ENCODE data around the gene RIC8A.
"Not testable (repeated sequence)": the region's sequence is repeated elsewhere in the genome, so short reads cannot be mapped to it uniquely, and the experiment has no call there.

RIC8A gene

GRCh38 chr11:220641-221215, 13.2 kb downstream of the RIC8A start:
- DNase-seq, result not testable (repeated sequence)

- no peak for DNase-seq
Measured at GRCh38 chr11:221539-221938, 14.0 kb downstream of the RIC8A start.

GRCh38 chr11:221998-222789, 14.7 kb downstream of the RIC8A start:
- no peak for DNase-seq

- DNase-seq, result no peak
Measured at GRCh38 chr11:223026-223789, 15.7 kb downstream of the RIC8A start.

- DNase-seq, result no peak
Measured at GRCh38 chr11:223884-224283, 16.4 kb downstream of the RIC8A start.

- no peak for DNase-seq
Measured at GRCh38 chr11:224424-224823, 16.9 kb downstream of the RIC8A start.

- no peak for DNase-seq
Measured at GRCh38 chr11:225734-226453, 18.4 kb downstream of the RIC8A start.

GRCh38 chr11:227824-228379, 20.4 kb downstream of the RIC8A start:
- DNase-seq, result no peak

- DNase-seq, result no peak
Measured at GRCh38 chr11:230431-230830, 22.9 kb downstream of the RIC8A start.

GRCh38 chr11:232783-233565, 25.5 kb downstream of the RIC8A start:
- DNase-seq, result no peak

GRCh38 chr11:235180-235579, 27.7 kb downstream of the RIC8A start:
- no peak for DNase-seq

GRCh38 chr11:235609-235996, 28.1 kb downstream of the RIC8A start:
- no peak for DNase-seq

GRCh38 chr11:235997-236773, 28.7 kb downstream of the RIC8A start, which contains the start of gene SIRT3:
Gene SIRT3 (minus strand): TSS chr11:236342. CDS start chr11:236328, 14 bp downstream.
- DNase-seq, result peak; percentile 53

- peak; percentile 54 for DNase-seq
Measured at GRCh38 chr11:236774-237767, 29.6 kb downstream of the RIC8A start, which contains the start of gene PSMD13. Gene PSMD13 (plus strand): TSS chr11:236976. CDS start chr11:237050, 74 bp downstream.

GRCh38 chr11:238346-238745, 30.8 kb downstream of the RIC8A start:
- not testable (repeated sequence) for DNase-seq

- DNase-seq, result no peak
Measured at GRCh38 chr11:240315-240714, 32.8 kb downstream of the RIC8A start.

- no peak for DNase-seq
Measured at GRCh38 chr11:241634-242033, 34.1 kb downstream of the RIC8A start.

- no peak for DNase-seq
Measured at GRCh38 chr11:244376-244775, 36.9 kb downstream of the RIC8A start.

GRCh38 chr11:249062-249461, 41.6 kb downstream of the RIC8A start:
- no peak for DNase-seq

- DNase-seq, result no peak
Measured at GRCh38 chr11:250274-250673, 42.8 kb downstream of the RIC8A start.
